Upper lobe of left lung (tissue), 4 donors: ENCODE measurements around the gene PLA2G5.
"Not testable (repeated sequence)": the region's sequence is repeated elsewhere in the genome, so short reads cannot be mapped to it uniquely, and the experiment has no call there.

Experiments
- EP300 ChIP-seq, 4 donors: sonication (generic); formaldehyde crosslinking; IDR thresholded peaks; one replicate each; pipeline ENCODE4 v1.5.1; 2017; ENCODE audit warnings: antibody characterized with exemption in 4 of 4, control low read depth in 2 of 4
- POLR2A ChIP-seq, 4 donors: fragments of 450-650 bp; IDR thresholded peaks; one replicate each; pipeline ENCODE4 v1.5.1; 2016 to 2017; ENCODE audit warnings: antibody characterized with exemption in 4 of 4, mild to moderate bottlenecking in 2 of 4
- POLR2AphosphoS5 ChIP-seq, 2 donors: sonication (generic); formaldehyde crosslinking; IDR thresholded peaks; one replicate each; pipeline ENCODE4 v1.5.1; 2017; ENCODE audit warnings: antibody characterized with exemption in 2 of 2
- TF ChIP-seq, protein P1 (sequence below), 6 experiments: fragments of 450-650 bp in 4 of 6; fragments of 200-600 bp in 2 of 6; sonication (generic) in 2 of 6; IDR thresholded peaks; one replicate each; pipeline ENCODE4 v1.5.1; 2016 to 2019; ENCODE audit warnings: antibody characterized with exemption in 6 of 6

DNA sequence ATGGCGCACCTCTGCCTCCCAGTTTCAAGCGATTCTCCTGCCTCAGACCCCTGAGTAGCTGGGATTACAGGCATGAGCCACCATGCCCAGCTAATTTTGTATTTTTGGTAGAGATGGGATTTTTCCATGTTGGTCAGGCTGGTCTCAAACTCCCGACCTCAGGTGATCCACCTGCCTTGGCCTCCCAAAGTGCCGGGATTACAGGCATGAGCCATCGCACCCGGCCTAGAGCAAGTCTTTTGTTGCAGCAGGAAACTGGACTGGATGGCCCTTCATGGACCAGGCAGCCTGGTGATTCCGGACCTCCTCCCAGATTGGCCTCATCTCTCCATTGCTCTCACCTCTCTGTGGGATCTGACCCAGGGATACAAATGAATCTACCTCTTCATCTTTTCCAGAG, 9.2 kb upstream of the PLA2G5 start:
- TF ChIP-seq POLR2AphosphoS5, POLR2A, EP300 (IDR thresholded peaks at IDR 0.05): not testable (repeated sequence)
- TF ChIP-seq, protein P1, sequence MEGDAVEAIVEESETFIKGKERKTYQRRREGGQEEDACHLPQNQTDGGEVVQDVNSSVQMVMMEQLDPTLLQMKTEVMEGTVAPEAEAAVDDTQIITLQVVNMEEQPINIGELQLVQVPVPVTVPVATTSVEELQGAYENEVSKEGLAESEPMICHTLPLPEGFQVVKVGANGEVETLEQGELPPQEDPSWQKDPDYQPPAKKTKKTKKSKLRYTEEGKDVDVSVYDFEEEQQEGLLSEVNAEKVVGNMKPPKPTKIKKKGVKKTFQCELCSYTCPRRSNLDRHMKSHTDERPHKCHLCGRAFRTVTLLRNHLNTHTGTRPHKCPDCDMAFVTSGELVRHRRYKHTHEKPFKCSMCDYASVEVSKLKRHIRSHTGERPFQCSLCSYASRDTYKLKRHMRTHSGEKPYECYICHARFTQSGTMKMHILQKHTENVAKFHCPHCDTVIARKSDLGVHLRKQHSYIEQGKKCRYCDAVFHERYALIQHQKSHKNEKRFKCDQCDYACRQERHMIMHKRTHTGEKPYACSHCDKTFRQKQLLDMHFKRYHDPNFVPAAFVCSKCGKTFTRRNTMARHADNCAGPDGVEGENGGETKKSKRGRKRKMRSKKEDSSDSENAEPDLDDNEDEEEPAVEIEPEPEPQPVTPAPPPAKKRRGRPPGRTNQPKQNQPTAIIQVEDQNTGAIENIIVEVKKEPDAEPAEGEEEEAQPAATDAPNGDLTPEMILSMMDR (IDR thresholded peaks at IDR 0.05) = not testable (repeated sequence)
